Activated T-helper 1 cell treated with Interleukin-2 at 50 U/mL for 16 hours (primary cell): ENCODE results near the gene IRF2.

Experiments used
- DNase-seq: peaks from one replicate; pipeline ENCODE4 v3.0.0-alpha.2; 2020; ENCODE audit warnings: low read depth

Gene IRF2

DNA sequence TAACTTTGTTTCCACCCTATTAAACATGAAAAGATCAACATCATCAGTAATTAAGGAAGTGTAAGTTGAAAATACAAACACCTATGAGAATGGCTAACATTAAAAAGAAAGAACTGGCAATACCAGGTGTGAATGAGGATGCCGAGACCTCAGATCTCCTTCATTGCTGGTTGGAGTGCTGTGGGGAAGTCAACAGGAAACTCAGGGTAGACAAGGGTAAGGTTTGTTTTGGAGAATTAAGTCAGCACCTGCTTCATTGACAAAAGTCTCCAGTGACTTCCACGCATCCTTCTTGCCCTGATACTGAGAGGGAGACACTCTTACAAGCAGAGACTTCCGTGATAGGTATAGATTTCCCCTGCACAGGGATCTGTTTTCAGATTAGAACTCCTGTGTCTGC lies 106.1 kb downstream of the IRF2 start:
- no peak for DNase-seq

- DNase-seq = no peak
Observed at GRCh38 chr4:184364100-184364921, 110.0 kb downstream of the IRF2 start.

GRCh38 chr4:184363258-184363657 lies 111.1 kb downstream of the IRF2 start:
- no peak for DNase-seq

GRCh38 chr4:184362396-184362795 lies 112.0 kb downstream of the IRF2 start:
- DNase-seq = no peak

GRCh38 chr4:184361443-184361842 lies 112.9 kb downstream of the IRF2 start:
- DNase-seq = no peak

DNA sequence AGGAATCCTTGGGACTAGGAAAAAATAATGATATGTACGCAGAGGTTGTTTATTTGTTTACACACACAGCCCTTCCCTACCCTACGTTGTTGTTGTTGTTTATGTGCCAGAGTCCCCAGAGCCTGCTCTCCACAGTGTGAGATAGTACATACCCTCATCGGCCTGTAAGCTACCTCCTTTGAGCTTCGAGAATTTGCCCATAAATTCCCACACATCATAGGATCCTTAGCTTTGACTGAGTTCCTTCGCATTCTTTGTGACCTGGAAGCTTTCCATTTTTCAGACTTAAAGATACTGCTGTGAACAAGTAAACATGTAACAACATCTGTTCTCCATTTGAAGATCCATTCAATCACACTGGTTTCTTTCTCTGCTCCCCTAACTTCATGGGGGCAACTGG lies 114.5 kb downstream of the IRF2 start:
- no peak for DNase-seq

DNA sequence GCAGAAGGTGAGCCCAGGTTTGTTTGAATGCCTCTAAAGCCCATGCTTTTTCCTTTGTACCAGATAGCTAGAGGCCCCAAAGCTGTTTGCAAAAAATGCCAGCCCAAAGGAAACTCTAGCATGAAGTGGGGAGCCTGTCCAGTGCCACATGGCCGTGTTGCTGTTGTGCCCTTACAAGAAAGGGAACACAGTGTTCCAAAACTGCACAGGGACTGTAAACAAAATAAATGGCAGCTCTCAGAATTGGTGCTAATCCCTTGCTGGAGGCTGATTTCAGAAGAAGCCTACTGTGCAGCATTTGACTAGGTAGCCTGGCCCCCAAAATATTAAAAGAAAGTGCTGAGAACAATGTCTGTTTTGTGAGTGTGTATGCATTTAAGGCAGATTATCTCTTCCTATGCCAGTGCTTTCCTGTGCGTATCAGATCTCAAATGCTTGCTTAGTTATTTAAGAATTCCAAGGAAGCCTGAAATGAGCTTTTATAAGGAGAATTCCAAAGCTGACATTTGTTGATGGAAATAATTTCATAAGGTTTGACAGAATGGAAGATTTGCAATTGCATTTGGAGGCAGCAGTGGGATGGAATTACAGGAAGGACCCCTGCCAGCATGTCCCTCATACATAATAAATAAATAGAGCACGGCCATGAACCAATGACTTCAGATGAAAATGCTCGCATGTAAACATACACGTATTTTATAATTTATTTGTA lies 115.7 kb downstream of the IRF2 start:
- DNase-seq = no peak

GRCh38 chr4:184357772-184358171 lies 116.6 kb downstream of the IRF2 start:
- no peak for DNase-seq

- no peak for DNase-seq
Observed at GRCh38 chr4:184357165-184357564, 117.2 kb downstream of the IRF2 start.

DNA sequence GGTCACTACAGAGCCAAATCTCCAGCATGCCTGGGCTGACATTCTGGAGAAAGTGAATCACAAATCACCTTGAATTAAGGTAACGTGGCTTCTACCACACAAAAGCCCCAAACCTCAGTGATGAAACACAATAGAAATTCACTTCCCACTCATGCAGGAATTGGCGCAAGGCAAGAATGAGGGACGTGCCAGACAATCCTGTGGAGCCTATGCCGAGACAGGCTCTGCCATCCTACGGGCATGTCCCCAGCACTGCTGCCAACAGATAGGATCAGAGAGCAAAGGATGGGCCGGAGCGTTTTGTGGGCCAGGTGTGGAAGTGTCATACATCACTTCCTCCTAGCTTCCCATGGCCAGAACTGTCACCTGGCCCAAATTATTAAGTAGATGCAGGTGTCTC lies 118.0 kb downstream of the IRF2 start:
- DNase-seq = no peak

DNA sequence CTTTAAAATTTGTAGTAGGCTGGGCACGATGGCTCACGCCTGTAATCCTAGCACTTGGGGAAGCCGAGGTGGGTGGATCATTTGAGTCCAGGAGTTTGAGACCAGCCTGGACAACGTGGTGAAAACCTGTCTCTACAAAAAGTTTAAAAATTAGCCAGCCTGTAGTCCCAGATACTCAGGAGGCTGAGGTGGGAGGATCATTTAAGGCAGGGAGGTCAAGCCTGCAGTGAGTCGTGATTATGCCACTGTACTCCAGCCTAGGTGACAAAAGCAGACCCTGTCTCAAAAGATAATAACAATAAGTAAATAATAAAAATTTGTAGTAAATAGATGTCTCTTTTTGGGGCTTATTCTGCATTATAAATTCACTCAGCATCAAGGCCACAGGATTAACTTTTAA lies 118.5 kb downstream of the IRF2 start:
- no peak for DNase-seq

GRCh38 chr4:184355111-184355604 lies 119.2 kb downstream of the IRF2 start:
- DNase-seq = no peak

DNA sequence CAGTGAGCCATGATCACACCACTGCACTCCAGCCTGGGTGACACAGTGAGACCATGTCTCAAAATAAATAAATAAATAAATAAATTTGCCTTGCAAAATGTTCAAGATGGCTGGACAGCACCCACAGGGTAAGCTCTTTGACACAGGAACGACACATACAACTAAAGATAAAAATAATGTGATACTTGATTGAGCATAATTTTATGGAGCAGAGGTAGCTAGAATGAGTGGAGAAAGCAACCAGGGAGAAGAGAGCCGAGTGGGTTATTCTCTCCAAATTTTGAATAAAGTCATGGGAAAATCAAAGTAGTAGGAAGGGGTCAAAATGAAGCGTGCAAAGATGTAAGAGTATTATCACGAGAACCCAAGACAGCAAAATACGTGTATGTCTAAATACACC lies 121.5 kb downstream of the IRF2 start:
- no peak for DNase-seq

DNA sequence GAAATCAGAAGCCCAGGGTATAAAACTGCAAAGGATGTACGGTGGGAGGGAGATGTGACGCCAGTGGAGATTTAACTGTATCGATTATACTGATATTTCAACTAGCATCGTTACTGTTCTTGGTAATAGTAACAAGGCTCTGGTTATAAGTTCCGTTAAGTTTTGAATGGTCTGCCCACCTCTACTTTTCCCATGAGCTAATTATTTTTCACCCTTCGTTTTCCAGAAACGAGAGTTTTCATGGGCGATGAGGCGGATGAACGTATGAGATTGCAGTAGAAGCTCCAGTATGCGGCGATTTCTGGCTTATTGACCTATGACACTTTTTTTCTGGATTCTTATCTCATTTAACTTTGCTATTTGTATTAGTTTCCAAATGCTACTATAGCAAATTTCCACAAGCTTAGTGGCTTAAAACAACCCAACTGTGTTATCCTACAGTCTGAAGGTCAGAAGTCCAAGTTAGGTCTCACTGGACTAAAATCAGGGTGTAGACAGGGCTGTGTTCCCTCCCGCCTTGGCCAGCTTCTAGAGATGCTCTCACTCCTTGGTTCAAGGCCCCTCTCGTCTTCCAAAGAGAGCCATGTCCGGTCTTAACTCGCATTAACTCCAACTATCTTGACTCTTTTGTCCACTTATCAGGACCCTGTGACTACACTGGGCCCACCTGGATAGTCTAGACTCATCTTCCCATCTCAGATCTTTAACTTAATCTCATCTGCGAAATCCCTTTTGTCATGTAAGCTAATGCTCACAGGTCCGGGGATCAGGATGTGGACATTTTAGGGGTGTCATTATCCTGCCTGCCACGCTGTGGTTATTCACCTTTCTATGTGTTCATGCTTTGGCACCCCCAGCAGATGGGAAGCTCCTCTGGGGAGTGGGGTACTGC lies 122.5 kb downstream of the IRF2 start:
- DNase-seq = no peak

DNA sequence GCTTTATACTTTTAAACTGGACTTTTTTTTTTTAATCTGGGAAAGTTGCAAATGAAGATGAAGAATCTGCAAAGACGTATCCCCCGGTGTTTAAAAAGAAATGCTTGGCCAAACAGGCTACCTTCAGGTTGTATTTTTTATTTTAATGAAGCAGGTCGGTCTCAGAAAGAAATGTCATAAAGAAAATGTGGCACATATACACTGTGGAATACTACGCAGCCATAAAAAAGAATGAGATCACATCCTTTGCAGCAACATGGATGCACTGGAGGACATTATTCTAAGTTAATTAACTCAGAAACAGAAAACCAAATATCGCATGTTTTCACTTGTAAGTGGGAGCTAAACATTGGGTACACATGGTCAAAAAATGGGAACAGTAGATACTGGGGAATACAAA lies 123.4 kb downstream of the IRF2 start:
- no peak for DNase-seq

DNA sequence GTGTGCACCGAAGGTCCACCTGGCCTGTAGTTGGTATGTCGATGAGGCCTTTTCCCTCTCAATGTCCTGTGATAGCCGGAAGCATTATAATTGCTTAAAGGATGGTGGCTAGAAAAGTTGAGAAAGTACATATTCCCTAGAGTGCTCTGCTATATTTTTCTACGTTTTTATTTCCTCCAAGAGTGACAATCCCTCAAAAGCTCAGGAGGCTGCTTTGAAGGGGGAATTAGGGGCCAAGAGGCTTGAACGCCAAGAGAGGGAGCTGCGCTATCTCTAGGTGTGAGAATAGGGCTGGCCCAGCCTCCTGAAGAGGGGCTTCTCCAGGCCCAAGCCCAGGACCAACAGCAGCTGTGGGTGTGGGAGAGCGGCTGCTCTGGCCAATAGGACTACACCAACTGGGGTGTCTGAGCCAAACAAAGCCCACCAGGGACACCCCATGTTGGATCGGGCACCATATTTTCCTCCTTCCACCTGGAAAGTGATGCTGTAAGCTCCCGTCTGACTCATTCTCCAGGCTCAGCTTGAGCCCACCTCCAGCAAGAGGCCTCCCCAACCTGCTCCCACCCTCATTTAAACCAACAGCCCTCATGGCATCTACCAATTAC lies 124.0 kb downstream of the IRF2 start:
- no peak for DNase-seq

DNA sequence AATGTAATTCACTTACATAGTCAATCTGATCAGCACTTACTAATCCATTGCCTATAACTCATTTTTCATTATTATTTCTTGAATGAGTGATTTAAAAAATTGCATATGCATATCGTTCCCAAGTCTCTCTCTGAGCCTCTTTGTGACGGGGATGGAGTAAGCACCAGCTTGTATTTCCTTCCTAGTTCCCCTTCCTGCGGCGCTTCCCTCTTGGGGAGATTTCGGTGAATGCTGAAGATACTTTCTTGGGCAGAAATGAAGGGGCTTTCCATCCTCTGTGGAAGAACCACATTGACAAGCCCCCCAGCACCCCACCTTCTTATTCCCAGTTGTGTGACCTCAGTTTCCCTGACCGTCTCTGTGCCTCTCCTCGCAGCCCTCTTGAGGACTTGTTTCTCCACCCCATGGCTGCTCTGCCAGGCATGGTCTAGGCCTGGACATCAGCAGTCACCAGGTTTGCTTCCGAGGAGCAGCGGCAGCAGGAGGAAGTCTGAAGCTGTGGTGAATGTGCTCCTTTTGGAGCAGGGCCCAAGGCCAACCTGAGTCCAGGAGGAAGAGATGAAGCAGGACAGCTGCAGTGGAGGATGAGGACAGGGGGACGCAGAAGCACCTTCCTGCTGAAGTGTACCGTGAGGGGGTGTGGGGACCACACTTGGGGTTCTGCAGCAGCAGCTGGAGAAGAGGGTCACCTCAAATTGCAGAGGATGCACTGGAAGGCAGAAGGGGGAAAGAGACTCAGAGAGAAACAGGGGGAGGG lies 124.9 kb downstream of the IRF2 start:
- DNase-seq = no peak

- DNase-seq = no peak
Observed at GRCh38 chr4:184348311-184349233, 125.8 kb downstream of the IRF2 start.

DNA sequence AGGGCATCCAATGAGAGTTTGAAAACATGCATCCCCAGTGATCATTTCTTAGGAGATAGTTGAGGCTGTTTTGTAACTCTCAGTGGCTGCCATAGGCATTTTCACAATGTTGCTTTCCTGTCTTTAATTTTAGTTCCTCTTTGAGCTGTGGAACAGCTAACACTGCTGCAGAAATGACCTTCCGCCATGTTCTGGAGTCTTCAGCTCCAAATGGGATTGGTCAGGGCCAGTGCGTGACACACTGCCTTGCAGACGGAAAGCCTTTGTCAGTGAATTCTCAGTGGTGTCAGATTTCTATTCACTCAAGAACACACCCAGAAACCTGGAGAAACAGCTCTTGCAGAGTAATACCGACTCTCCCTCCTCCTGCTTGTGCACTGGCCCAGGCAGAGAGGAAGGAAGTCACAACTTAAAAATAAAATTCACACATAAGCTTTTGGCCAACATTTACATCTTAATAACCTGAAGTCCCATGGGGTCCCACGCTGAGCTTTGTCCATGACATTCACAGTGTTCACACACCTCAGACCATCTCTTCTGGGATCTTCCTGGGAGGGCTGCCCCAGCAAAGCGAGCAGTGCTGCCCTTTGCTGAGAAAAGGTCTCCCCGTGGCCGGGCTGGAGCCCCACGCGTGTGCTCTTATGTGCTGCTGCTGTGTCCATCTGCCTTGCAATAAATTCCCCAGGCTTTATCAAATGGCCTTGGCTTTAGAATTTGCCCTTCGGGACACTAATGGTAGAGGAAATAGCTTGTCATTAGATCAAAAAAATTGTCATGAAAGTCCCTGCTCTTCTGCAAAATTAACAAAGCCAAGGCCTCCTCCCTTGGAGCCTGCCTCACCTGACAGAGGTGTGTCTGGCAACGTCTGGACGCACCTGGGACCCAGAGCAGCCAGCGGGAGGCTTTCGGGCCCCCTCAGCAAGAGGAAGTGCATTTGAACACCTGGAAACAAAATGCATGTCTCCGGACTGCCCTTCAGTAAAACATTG lies 126.8 kb downstream of the IRF2 start:
- no peak for DNase-seq
